Right hindlimb (tissue), 1 donor: ENCODE results near the gene LGR6.

Experiments
- DNase-seq: peaks from one replicate; pipeline ENCODE4 v3.0.0-alpha.2; 2018

LGR6 gene

DNA sequence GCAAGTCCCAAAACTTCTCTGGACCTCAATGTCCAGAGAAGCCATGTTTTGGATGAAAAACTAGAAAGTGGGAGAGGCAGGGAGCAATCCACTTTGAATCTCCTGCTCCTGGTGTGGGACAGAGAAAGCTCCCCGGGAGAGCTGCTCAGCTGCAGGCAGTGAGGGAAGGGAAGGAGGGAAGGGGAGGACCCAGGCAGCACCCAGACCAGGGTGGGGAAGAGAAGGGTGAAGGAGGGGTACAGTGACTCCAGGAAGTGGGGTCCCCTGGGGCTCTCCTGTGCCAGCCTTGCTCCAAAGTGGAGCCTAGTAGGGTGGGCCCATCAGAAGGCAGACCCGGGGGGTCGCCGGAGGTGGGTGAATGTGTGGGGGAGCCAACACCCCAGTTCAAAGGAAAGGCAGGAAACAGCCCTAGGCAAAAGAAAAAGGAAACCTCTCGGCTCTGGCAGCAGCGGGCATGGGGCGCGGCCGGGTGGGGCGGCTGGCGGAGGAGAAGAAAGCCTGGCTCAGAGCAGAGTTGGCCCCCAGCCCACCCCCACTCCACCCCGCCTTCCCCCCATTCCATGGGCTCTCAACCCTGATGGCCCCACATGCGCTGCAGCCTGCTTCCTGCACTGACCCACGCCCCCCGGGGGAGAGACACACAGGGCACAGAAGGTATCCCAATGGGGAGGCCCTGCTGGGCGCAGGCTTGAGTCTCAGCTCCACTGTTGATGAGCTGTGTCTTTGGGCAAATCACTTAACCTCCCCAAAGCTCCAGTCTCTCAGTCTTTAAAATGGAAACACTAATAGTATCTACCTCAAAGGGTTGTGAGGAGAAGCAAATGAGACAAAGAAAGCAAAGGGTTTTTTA, 5.7 kb downstream of the LGR6 start:
- DNase-seq, result no peak

DNA sequence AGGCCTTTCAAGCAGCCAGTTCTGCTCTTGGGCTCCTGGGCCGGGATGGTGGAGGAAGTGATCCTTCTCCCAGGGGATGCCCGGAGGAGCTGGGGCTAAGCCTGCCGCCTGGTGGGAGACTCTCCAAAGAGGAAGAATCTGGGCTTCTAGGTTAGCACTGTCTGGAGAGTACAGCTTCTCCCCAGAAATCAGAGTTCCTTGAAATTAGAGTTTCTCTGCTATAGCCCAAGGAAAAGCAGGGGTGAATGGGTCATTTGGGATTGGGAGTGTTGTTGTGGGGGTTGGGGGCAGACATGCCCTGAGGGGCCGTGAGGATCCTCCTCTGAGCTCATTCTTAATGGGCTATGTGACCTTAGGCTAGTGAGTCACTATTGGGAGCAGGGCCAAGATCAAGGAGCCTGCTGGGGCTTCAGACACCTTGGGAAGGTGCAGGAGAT, 6.5 kb downstream of the LGR6 start:
- DNase-seq, result no peak

DNA sequence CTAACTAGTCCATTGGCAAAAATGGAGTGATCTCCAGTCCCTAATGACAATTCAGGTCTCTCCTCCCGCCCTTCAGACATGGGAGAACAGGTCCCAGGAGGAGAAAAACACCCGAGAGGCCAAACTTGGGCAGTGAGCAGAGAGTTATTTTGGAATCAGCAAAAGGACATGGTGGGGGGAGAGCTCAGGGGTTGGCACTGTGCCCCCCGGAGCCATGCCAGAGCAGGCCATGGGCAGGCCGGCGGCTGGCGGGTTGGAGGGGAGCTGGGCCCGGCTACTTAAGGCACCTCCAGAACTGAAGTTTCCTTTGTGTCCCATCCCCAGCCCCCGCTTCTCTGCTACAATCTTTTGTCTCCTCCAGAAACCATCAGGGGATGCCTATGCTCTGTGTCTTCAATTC, 7.1 kb downstream of the LGR6 start:
- no peak for DNase-seq

DNA sequence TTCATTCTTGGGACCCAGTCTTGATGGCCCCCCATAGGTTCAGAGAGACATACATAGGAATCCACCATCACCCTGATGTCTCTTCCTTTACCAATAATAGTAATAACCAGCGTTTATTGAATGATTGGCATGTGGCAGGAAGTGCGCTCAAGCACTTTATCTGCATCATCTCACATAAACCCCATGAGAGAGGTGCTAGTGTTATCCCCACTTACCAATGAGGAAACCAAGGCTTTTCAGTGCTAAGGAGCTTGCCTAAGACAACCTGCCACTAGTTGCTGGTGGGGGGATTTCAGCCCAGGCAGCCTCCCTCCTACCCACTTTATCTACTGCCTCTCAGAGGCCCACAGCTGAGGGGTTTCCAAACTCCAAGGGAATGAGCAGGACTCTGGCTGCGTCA, 7.7 kb downstream of the LGR6 start:
- no peak for DNase-seq

DNA sequence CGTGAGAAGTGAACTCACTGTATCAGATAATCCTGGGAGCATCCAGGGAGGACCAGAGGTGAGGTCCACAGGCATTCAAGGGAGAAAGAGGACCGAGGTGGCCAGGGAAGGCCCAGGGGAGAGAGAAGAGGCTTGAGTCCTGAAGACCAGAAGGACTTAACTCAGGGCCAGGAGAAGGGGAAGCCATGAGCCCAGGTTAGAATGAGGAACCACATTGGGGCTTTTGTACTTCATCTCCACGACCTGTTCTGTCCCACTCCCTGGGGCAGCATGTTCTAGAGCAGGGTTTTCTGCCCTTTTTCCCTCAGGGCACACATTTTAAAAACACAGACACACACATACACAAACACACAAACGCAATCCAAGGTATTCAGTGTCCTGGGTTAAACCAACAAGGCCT, 8.4 kb downstream of the LGR6 start:
- no peak for DNase-seq

DNA sequence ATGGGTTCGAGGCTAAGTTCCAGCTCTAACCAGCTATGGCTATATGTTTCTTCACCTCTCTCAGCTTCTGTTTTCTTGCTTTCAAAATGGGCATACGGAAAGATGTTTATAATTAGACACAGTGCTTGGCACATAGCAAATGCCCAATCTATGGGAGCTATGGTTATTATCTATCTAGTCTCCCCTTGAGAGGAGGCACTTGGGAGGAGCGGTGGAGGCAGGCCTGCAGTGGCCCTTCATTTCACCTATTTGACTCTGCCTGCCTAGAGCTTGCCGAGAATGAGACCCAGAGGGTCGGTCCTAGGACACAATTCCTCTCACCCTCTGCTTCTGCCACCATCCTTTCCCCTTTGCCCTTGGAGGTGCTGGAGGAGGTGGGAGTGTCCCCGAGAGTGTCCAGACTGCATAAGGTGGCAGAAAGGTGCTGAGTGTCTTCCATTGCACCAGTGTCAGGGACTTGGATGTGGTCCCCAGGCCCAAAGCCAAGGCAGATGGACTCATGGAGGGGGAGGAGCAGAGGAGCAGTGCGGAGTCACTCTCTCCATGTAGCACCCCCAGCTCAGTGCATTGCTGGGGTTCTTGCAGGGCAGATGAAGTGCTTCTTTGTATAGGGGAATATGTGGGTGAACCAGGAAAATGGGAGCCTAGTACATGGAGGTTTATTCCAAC, 9.0 kb downstream of the LGR6 start:
- DNase-seq, result no peak

DNA sequence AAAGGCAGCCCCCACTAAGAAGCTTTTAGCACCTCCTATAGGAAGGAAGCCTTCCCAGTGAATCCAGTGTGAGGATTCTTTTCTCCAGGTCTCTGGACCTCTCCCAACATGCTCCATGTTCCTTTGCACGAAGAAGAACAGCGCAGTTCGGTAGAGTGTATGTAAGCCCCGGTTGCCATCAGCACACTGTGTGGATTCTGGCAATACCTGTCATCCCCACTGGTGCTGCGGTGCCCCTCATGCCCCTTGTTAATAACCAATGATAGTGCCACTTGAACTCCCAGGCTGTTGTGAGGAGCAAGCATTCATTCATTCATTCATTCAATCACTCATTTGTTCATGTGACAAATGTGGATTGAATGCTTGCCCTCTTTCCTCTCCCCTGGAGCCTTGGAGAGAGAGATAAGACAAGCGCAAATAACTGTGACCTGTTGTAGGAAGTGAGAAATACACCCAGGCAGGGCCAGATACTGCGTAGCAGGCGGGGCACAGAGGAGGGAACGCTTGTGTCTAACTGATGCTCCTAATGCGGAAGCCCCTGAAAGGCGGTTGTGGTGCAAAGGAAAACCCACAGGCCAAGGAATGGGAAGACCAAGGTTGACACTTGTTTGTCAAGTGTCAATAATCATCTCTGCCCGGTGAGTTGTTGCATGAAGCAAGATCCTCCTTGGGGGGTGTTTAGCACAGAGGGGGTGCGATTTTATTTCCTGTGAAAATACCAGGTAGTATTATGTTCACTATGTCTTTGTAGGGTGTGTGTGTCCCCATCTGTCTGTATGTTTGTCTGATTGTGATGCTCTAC, 9.8 kb downstream of the LGR6 start:
- DNase-seq, result no peak

DNA sequence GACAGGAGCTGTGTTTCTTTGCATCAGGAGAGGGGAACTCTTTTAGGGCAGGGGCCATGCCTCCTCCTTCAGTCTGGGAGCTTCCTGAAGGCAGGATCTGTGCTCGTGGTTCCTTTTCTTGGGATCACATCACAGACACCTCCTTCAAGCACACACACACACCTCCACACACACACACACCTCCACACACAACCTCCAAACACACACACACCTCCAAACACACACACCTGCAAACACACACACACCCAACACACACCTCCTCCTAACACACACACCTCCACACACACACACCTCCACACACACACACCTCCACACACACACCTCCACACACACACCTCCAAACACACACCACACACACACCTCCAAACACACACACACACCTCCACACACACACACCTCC, 10.5 kb downstream of the LGR6 start:
- no peak for DNase-seq

DNA sequence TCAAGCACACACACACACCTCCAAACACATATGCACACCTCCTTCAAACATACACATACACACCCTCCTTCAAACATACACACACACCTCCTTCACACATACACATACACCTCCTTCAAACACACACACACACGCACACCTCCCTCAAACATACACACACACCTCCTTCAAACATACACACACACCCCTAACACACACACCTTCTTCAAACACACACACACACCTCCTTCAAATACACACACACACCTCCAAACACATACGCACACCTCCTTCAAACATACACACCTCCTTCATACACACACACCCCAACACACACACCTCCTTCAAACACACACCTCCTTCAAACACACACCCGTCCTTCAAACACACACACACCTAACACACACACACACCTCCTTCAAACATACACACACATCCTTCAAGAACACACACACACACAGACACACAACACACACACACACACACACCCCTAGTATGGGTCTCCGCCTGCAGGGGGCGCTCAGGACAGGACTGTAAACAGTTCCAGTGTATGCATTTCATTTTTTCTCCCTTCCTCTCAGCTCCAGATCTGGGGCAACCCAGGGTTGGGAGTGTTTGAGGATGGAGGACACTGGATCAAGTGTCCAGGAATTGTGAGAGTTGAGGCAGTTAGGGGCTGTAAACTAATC, 12.1 kb downstream of the LGR6 start:
- no peak for DNase-seq

DNA sequence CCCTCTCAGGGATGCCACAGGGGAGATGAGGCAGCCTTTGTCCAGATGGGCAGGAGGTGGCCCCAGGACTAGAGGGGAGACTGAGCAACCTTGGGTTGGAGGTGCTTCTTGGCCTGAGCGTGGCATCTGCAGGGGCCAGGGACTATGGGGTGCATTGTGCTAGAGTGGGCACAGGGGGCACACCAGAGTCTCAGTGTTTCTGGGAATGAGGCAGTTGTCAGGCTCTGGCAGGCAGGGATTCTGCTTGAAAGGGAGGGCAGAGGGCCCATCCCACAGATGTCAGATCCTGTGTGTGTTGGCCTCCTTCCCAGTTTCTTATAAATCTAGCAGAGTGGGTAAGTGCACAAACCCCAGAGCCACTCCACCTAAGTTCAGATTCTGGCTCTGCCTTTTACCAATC, 13.7 kb downstream of the LGR6 start:
- peak; percentile 48 for DNase-seq

DNA sequence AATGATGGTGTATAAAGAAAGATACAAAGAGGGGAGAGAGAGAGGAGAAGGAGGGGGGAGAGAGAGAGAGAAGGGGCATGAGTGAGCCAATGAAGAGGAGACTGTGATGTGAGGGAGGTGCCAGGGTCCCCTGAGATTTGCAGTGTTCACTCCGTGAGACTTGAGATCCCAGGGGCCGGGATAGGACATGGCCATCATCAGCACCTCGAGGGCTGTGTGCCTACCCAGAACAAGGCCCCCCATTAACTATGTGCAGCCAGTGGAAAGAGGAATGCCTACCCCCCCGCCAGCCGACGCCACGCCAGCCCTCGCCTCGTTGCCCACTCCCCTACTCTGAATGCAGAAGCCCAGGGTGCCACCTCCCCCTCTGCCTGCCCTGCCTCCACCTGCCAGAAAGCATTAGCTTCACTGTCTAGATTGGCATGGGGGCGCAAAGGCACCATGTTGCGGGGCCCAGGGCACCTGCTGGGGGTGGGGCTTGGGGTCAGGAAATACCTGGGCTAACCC, 14.8 kb downstream of the LGR6 start:
- no peak for DNase-seq

DNA sequence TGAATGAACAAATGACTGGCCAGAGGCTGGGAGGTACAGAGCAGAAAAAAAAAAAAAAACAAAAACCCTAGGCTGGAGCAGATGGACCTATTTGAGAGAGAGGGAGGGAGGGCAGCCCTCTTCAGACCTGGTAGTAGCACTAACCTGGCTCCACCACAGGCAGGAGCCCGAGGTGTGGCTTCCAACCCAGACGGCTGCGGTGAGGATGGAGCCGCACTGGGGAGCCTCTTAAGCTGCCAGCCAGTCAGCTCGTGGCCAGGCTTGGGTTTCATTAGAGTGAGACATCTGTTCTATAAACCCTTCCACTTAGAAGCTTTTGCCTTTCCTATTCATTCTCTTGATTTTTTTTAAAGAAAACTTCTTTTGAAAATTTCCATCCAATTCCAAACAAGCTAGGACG, 16.8 kb downstream of the LGR6 start:
- DNase-seq, result peak; percentile 47

DNA sequence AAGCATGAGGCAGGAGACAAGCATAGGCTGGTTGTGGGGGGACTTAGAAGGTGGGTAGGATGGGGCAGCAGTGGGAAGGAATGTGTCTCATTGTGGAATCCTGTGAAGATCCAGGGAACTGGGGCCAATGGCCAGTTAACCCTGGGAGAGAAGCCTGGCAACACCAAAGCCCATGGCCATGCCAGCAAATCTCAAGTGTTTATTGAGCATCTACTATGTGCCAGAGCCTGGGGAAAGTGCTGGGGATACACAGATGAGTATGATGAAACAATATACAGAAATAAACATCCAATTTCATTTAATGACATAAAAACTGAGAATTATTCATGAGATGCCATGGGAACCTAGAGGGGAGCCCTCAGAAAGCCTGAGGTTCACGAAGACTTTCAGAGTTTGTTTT, 17.4 kb downstream of the LGR6 start:
- DNase-seq, result no peak

DNA sequence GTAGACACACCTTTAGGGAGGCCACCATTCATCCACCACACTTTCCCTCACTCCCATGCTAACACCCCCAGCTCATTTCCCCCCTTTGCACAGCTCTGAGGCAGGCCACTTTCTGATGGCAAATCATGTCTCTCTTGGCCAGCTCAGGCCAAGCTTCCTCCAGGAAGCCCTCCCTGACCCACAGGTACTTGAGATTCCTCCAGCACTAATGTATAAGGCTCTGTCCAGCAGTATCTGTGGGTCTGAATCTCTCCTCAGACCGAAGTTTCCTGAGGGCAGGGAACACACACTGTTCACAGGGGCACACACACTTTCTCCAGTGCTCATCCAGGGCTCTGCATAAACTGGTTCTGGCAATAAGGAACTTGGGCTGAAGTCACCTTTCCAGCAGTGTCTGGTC, 19.2 kb downstream of the LGR6 start:
- no peak for DNase-seq

DNA sequence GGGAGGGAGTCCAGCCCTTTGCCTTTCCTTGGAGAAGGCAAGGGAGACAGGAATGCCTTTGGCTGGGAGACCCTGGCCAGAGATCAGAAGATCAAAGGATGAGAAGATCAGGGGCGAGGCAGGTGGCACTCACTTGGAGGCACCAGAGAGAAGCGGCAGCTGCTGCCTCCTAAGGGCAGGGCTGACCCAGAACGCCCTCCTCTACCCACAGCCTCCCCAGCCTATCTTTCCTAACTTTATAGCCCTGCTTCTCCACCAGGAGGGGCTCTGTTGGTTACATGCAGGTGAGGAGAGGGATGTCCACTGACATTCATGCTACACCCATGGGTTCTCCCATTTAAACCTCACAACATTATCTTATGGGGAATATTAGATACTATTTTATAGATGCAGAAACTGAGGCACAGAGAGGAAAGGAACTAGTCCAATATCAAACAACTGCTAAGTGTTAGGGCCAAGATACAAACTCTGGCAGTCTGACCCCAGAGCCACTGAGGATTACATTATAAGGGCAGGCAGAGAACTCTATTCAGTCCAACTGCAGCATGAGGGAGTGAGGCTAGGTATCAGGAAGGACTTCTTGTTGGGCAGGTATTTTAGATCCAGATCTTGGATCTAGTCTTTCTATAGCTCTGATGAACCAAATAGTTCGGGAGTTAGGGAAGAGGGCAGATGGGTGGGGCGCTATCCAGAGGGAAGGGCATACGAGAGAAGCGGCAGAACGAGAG, 19.9 kb downstream of the LGR6 start:
- no peak for DNase-seq

DNA sequence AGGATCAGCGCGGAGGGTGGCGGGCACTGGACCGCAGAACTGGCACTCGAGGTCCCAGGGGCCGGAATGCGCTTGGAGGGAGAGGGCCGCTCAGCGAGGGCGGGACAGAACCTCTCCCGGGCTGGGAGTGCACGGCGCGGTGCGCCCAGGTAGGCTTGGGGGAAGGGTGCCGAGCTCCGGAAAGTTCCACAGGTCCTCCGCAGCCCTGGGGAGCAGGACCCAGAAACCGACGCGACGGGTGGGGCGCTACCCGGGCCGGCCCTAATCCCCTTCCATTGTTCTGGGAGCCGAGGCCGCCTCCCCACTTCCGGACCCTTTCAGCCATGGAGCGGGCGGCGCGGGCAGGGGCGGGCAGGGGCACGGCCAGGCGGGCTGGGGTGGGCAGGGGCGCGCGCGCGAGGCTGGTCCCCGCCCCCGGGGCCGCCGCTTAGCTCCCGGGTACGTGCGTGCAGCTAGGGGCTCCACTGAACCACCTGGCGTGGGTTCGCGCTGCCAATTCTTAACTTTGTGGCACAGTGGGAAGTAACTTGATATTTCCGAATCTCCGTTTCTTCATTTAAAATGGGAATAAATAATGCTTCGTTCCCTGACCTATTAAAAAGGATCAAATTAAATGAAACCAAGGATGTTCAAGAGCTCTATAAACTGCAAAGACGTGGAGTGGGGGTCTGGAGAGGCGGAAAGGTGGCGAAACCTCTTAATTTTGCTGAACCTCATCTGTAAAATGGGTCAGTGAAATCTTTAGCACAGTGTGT, 20.7 kb downstream of the LGR6 start:
- DNase-seq, result no peak

DNA sequence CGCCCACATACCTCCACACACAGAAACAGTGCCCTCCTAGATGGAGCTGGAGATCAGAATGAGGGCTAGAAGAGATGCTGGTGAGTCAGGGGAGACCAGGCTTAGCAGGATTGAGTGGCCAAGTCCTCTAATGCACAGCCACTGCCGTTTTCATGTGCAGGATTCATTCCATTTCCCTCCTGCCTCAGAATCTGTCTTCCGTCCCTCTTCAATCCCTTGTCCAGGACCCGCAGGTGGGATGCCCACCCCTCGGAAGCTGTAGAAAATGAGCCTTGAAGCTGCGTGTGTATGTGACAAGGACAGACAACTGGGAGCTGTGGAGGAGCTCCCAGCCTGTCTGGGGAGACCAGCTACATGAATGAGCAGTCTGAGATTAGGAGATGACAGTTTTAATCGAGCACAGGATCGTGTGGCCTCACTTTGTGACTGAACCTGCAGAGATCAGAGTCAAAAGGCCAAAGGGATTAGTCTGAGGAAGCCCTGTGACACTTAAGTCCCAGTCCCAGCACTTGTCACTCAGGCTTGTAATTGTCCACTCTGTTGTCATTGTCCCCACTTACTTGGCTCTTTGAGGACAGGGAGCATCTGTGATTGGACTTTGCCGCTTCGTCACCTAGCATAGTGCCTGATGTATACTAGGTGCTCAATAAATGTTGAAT, 22.0 kb downstream of the LGR6 start:
- DNase-seq, result no peak

DNA sequence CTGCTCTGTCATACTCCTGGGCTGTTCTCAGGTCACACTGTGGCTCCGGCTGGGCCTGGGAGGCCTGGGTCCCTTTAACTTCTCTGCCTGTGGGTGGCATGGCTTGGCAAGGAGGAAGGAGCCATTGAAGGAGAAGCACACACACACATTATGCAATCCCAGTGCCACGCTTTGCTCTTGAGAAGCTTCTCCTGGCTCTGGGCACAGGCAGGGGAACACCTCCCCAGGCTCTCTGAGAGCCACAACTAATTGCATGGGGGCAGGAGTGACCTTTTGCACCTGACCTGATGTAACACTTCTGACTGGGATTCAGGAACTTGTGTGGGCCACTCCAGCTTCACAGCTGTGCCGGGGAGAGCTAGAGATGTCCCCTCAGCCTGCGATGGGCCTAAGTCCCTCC, 23.1 kb downstream of the LGR6 start:
- no peak for DNase-seq

DNA sequence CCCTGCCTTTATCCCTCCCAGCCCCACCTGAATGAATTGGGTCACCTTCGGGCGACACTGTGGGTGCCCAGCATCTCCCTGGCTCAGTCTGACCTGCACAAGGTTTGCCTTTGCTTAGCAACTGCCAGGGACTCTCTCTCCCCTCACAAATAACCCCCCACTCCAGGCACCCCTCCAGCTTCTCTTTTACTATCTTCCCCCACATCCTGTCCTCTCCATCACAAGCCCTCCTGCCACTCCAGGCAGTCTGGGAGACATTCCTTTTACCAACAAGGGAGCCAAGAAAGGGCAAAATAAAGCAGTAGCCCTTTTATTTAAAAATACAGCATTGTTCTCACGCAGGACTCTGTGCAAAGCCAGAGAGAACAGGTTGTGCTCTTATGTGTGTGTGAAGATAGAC, 23.9 kb downstream of the LGR6 start:
- DNase-seq, result no peak

DNA sequence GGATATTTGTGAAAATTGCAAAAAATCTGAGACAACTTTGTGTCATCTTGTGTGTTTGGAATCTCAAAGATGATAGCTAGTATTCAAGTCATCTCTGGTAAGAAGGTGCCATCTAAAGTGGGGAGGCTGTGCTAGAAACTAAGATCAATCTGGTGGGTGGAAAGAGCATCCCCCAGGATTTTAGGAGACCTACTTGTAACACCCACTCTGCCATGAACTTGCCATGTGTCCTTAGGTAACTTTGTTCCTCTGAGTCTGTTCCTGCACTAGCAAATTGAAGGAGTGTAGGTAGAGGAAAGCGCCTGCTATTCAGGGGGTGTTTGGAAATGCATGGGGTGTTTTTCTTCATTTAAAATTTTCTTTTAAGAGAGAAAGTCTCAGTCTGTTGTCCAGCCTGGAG, 24.4 kb downstream of the LGR6 start:
- no peak for DNase-seq

DNA sequence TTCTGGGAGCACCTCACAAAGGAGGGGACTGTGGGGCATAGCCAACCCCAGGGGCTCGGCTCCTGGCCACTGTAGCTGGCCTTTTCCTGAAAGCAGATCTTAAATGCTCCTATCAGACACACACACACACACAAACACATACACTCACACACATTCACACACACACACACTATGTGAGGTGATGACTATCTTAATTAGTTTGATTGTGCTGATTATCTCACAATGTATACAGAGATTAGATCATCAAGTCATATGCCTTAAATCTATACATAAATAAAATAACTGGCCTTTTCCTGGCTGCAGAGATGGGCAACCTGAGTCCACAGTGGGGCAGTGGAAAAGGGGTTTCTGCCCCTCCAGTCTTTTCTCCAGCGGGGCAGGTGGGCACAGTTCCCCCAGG, 27.1 kb downstream of the LGR6 start:
- DNase-seq, result no peak
